Spleen (tissue), 11 donors: ENCODE measurements around the gene KCNH5. TPM values are rescaled to one million over a fixed set of nuclear protein-coding genes. Genes with fewer than 3 reads are reported as not detected.

Experiments used
- DNase-seq: peaks from one replicate; pipeline ENCODE4 v3.0.0-alpha.2; 2020
- H3K27ac ChIP-seq, 8 donors: fragments of 200-600 bp; sonication (generic) in 7 of 8; 1 replicate in 4 of 8; 2 replicates in 4 of 8; pipeline versions ENCODE4 v1.5.0 to v1.8.0; 2016 to 2021; ENCODE audit warnings: inconsistent platforms in 4 of 8, mild to moderate bottlenecking in 4 of 8, moderate library complexity in 1 of 8
- H3K27me3 ChIP-seq, 7 donors: fragments of 200-600 bp; sonication (generic) in 6 of 7; replicated peaks in 1 of 7; 1 replicate in 4 of 7; 2 replicates in 3 of 7; pipeline versions ENCODE4 v1.5.0 to v1.8.0; 2016 to 2021; ENCODE audit warnings: inconsistent platforms in 3 of 7, mild to moderate bottlenecking in 1 of 7
- H3K36me3 ChIP-seq, 6 donors: fragments of 200-600 bp; sonication (generic) in 5 of 6; 1 replicate in 4 of 6; 2 replicates in 2 of 6; pipeline versions ENCODE4 v1.5.0 to v1.8.0; 2016 to 2021; ENCODE audit warnings: inconsistent platforms in 2 of 6
- H3K4me1 ChIP-seq, 6 donors: fragments of 200-600 bp; sonication (generic) in 5 of 6; 1 replicate in 3 of 6; 2 replicates in 3 of 6; pipeline versions ENCODE4 v1.5.0 to v1.8.0; 2016 to 2021; ENCODE audit warnings: inconsistent platforms in 3 of 6
- H3K4me3 ChIP-seq, 8 donors: fragments of 200-600 bp; sonication (generic) in 7 of 8; 1 replicate in 4 of 8; 2 replicates in 4 of 8; pipeline versions ENCODE4 v1.5.0 to v1.8.0; 2016 to 2021; ENCODE audit warnings: inconsistent platforms in 4 of 8, mild to moderate bottlenecking in 4 of 8, moderate library complexity in 2 of 8
- H3K9me3 ChIP-seq, 8 donors: fragments of 200-600 bp; sonication (generic) in 7 of 8; 1 replicate in 4 of 8; 2 replicates in 4 of 8; pipeline versions ENCODE4 v1.5.0 to v1.8.0; 2016 to 2021; ENCODE audit warnings: inconsistent platforms in 4 of 8
- POLR2A ChIP-seq, 3 donors: fragments of 450-650 bp; IDR thresholded peaks; one replicate each; pipeline ENCODE4 v1.5.1; 2017; ENCODE audit warnings: antibody characterized with exemption in 3 of 3, mild to moderate bottlenecking in 1 of 3
- POLR2AphosphoS5 ChIP-seq, 3 donors: sonication (generic); formaldehyde crosslinking; IDR thresholded peaks; one replicate each; pipeline ENCODE4 v1.5.1; 2017; ENCODE audit warnings: antibody characterized with exemption in 3 of 3
- WGBS, 5 donors: extraction: QIAGEN DNeasy Blood & Tissue Kit in 3 of 5; methylation state at CpG; one replicate each; pipeline versions ENCODE4 v1.1.5 to v1.1.7; 2013 to 2018; 5-methylcytosine and 5-hydroxymethylcytosine counted together
- intact Hi-C: fragments of 100-400 bp; cut with DNase I; formaldehyde crosslinking; loops from one replicate; pipeline ENCODE4 v1.15.0; 2023; ENCODE audit warnings: low total_unique reads
- polyA plus RNA-seq, 3 donors: library from polyadenylated mRNA; stranded (reverse); fragments of 200-250 nt; gene quantifications; one replicate each; pipeline ENCODE4 v1.2.1, GENCODE V29; 2013
- total RNA-seq, 7 donors: library from RNA; depleted of rRNA in 3 of 7; stranded (reverse); fragments of >200 nt in 3 of 7; fragmentation: NEBNext Ultra II Directional in 4 of 7; extraction: Animal tissue kit (Norgen Biotek cat#: 25700) in 4 of 7; gene quantifications; one replicate each; pipeline versions ENCODE4 v1.1.0 to v1.2.1, GENCODE V29; 2016 to 2021
- TF ChIP-seq, protein P1 (sequence below), 11 experiments: fragments of 200-600 bp in 7 of 11; fragments of 450-650 bp in 4 of 11; sonication (generic) in 4 of 11; IDR thresholded peaks in 8 of 11; conservative IDR thresholded peaks in 3 of 11; 1 replicate in 7 of 11; 2 replicates in 4 of 11; pipeline versions ENCODE4 v1.4.0 to v1.8.0; 2016 to 2021; ENCODE audit warnings: antibody characterized with exemption in 11 of 11, inconsistent platforms in 4 of 11, mild to moderate bottlenecking in 1 of 11
- donor health status: healthy with polysubstance abuse.
- donor health status: DM: no; HTN: no; CAD: no; lungs with moderate emphysema.
- donor health status: DM: no; HTN: no; CAD: no.
- donor health status: Bipolar disorder and iron deficiency.
- donor health status: healthy.
- donor health status: DM: no; HTN: no; CAD: no.
- donor health status: DM: yes; HTN: yes; CAD: no.

Gene KCNH5
- total and polyA plus RNA-seq, 10 donors, result 0.02 to 0.03 (median 0.03) TPM; not detected in 6

DNA sequence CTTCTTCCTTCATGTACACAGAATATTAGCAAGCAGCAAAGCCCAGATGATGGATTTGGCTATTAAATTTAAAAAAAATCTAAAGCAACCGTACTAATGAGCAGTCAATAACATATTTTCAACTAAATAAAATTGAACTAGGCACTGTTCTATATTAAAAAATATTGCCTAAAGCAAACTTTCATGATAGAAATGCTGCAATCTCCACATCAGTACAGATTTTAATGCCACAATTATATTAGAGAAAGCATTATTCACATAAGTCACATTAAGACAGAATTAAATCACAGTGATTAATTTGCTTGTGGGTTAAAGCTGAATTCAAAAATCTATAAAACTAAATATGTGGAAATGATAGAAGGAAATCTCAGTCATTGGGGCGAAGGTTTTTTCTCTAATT lies 200.7 kb downstream of the KCNH5 start:
- Histone ChIP-seq H3K27me3 (no peaks in the 10 kb centered on the region), H3K4me1 (no peaks in the 10 kb centered on the region), H3K9me3 (no peaks in the 10 kb centered on the region), H3K4me3 (no peak overlapping the region), H3K27ac (no peak overlapping the region), H3K36me3 (no peaks in the 10 kb centered on the region)
- no peak for DNase-seq
- TF ChIP-seq, protein P1, sequence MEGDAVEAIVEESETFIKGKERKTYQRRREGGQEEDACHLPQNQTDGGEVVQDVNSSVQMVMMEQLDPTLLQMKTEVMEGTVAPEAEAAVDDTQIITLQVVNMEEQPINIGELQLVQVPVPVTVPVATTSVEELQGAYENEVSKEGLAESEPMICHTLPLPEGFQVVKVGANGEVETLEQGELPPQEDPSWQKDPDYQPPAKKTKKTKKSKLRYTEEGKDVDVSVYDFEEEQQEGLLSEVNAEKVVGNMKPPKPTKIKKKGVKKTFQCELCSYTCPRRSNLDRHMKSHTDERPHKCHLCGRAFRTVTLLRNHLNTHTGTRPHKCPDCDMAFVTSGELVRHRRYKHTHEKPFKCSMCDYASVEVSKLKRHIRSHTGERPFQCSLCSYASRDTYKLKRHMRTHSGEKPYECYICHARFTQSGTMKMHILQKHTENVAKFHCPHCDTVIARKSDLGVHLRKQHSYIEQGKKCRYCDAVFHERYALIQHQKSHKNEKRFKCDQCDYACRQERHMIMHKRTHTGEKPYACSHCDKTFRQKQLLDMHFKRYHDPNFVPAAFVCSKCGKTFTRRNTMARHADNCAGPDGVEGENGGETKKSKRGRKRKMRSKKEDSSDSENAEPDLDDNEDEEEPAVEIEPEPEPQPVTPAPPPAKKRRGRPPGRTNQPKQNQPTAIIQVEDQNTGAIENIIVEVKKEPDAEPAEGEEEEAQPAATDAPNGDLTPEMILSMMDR (IDR thresholded peaks at IDR 0.05 in 8 of 11, conservative IDR thresholded peaks at IDR 0.05 in 3 of 11), result no peak
- no peak for TF ChIP-seq POLR2AphosphoS5 (IDR thresholded peaks at IDR 0.05)
- TF ChIP-seq POLR2A (IDR thresholded peaks at IDR 0.05), result no peak
- WGBS, 5 donors, result 73 to 89% (median 76%) methylated on average over 2 of the region's 2 CpGs
- intact Hi-C loops, result no loop called here

DNA sequence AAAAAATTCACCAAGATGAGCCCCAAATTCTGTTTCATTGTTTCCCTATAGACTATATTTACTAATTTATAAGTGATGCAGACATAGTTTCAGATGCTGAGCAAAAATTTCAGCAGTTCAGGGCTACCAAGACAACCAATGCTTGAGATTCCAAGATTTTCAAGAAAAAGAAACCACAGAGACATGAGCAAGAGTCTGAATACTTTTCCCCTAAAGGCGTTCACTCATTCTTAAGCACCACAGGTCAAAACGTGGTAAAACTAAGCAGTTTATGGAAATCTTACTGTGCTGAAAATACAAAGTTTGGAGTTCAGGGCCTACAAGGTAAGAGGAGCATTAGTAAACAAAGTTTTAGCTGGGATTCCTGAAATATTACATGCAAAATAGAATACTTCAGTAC lies 221.2 kb downstream of the KCNH5 start:
- DNase-seq, result no peak
- 62 to 73% (median 69%) methylated on average over 2 of the region's 2 CpGs for WGBS, 5 donors
- Histone ChIP-seq H3K4me1 (no peaks in the 10 kb centered on the region), H3K36me3 (no peaks in the 10 kb centered on the region), H3K4me3 (no peak overlapping the region), H3K9me3 (peaks cover 0 to 36% (median 22%) of the 10 kb centered on the region in 8 donors), H3K27ac (no peak overlapping the region), H3K27me3 (no peaks in the 10 kb centered on the region)
- TF ChIP-seq POLR2A (IDR thresholded peaks at IDR 0.05) (no peak), POLR2AphosphoS5 (IDR thresholded peaks at IDR 0.05) (no peak)
- TF ChIP-seq, protein P1 (IDR thresholded peaks at IDR 0.05 in 8 of 11, conservative IDR thresholded peaks at IDR 0.05 in 3 of 11), result no peak
- intact Hi-C loops, result no loop called here

DNA sequence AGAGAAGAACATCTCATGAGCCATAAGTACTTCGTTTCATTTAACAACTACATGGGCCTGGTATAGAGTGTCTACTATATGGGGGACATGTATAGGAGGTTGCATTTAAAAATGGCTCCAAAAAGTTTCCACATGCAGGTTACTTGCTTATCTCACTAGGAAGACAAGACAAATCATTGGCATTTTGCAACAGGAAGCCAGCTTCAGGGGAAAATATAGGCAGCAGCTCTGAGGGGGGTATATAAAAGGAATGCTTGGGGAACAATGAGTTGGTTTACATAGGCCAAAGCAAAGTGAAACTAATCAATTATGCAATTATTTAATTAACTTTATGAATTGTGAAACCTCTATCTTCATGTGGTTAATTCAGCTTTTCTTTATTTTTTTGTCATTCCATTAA lies 225.3 kb downstream of the KCNH5 start:
- Histone ChIP-seq H3K36me3 (no peaks in the 10 kb centered on the region), H3K9me3 (peaks cover 0 to 32% (median 12%) of the 10 kb centered on the region in 8 donors), H3K27me3 (no peaks in the 10 kb centered on the region), H3K4me1 (no peaks in the 10 kb centered on the region), H3K27ac (no peak overlapping the region), H3K4me3 (no peak overlapping the region)
- TF ChIP-seq POLR2A (IDR thresholded peaks at IDR 0.05), result no peak
- no peak for TF ChIP-seq POLR2AphosphoS5 (IDR thresholded peaks at IDR 0.05)
- TF ChIP-seq, protein P1 (IDR thresholded peaks at IDR 0.05 in 8 of 11, conservative IDR thresholded peaks at IDR 0.05 in 3 of 11), result no peak
- 49 to 68% (median 67%) methylated on average over 1 of the region's 1 CpG for WGBS, 5 donors
- DNase-seq, result no peak
- intact Hi-C loops, result no loop called here

DNA sequence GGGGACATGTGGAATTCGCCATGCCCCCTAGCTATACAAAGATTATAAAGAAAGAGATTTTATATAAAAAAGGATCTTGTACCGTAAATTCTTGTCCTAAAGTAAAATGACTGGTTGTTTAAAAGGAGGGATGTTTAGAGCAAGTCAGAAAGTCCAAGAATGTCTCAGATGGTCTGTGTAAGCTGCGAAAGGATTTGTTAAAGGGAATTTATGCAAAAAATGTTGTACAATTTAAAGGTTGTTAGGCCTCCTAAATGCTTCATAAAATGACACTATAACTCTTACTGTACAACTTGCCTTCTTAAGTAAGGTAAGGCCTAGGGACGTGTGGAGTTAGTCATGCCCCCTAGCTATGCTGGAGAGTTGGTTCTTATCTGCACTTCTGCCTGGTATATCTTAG lies 237.6 kb downstream of the KCNH5 start:
- peaks cover 0 to 12% (median 0%) of the 10 kb centered on the region in 8 donors for H3K9me3 ChIP-seq
- WGBS, 5 donors, result 69 to 77% (median 74%) methylated on average over 4 of the region's 4 CpGs
- TF ChIP-seq POLR2A (IDR thresholded peaks at IDR 0.05) (no peak), POLR2AphosphoS5 (IDR thresholded peaks at IDR 0.05) (no peak)
- TF ChIP-seq, protein P1 (IDR thresholded peaks at IDR 0.05 in 8 of 11, conservative IDR thresholded peaks at IDR 0.05 in 3 of 11), result no peak
- no peak overlapping the region for H3K27ac ChIP-seq
- H3K4me3 ChIP-seq, result no peak overlapping the region
- no peaks in the 10 kb centered on the region for H3K4me1 ChIP-seq
- intact Hi-C loops, result no loop called here
- no peaks in the 10 kb centered on the region for H3K27me3 ChIP-seq
- no peak for DNase-seq
- no peaks in the 10 kb centered on the region for H3K36me3 ChIP-seq
